Measurements from ENCODE around the gene WRNIP1. TPM values are rescaled to one million over a fixed set of nuclear protein-coding genes. Genes with fewer than 3 reads are reported as not detected.
A peak's percentile ranks its signal among the peaks of the same experiment; 100 is the strongest.

Gene WRNIP1
- total RNA-seq, 8 experiments from 2014 or later, result 37.7 to 61.2 (median 42.9) TPM

GRCh38 chr6:2732503-2733089 is 32.6 kb upstream of the WRNIP1 start:
- Histone ChIP-seq H3K4me1 (replicated peaks in 1 of 2) (peaks cover 9 to 20% of the 10 kb centered on the region in 2 donors), H3K4me3 (no peak overlapping the region), H3K27ac (no peak overlapping the region)
- no peak for ATAC-seq (replicated peaks in 6 of 8)
- in situ Hi-C loops (cut with MboI; ENCODE audit: low pct_unique_long_range_greater_than_20kb in 2 of 9, low sequenced_read_pairs in 9 of 9, unreplicated experiment in 9 of 9), result no loop called here
- WGBS, 10 experiments, result 0 to 85% (median 54%) methylated on average over 1 to 5 of the region's 5 CpGs

DNA sequence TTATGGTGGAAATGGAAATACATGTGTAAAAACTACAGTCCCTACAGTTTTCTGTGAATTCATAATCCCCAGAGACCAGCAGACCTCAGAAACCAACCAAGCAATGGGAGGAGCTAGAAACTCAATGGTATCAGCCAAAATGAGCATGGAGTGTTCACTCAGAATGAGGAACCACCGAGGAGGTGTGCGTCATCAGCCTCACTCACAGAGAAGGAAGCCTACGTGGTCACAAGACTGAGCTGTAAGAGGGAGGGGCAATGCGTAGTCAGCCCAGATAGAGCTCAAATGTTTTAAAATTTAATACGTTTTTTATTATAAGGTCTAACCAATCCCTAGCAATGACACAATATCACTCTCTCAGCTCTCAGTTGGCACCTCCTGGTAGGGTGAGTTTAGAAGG is 31.9 kb upstream of the WRNIP1 start:
- in situ Hi-C loops (cut with MboI; ENCODE audit: low pct_unique_long_range_greater_than_20kb in 2 of 9, low sequenced_read_pairs in 9 of 9, unreplicated experiment in 9 of 9), result no loop called here
- 80 to 100% (median 94%) methylated on average over 1 to 5 of the region's 5 CpGs; no CpG with 5 or more reads in 2 of the 10 experiments for WGBS, 10 experiments
- Histone ChIP-seq H3K27ac (no peak overlapping the region), H3K4me1 (replicated peaks in 1 of 2) (peaks cover 9 to 20% of the 10 kb centered on the region in 2 donors), H3K4me3 (no peak overlapping the region)
- ATAC-seq (replicated peaks in 6 of 8), result no peak

DNA sequence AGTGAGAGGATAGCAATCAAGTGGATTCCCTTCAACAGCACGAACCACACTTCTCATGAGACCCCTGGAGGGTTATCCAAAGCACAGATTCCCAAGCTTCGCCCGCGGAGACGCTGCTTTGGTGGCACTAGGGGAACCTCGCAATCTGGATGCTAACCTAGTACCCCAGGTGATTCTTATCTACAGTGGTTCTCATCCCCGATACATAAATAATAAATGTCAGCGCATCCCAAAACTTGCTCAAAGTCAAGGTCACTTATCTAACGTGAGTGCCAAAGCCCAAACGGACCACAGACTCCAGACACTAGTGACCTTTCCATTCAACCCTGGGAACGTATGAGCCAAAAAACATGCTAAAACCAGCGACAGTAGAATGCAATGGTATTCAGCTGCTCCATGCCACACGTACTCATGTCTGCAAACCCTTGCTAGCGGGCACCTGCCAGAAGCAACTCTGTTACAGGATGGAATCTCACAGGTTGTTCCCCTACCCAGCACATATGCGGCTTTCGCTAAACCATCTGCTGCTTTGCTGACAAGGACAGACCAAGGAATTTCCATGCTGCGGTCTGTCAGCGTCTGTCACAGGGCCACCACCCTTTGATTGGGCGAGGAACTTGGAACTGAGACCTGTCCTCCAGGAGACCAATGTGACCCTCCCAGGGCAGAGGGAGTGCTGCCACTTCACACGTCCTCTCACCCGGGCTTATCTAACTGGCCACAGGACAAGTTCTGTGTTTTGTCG is 31.3 kb upstream of the WRNIP1 start:
- H3K27ac ChIP-seq, result no peak overlapping the region
- peaks cover 9 to 20% of the 10 kb centered on the region in 2 donors for H3K4me1 ChIP-seq (replicated peaks in 1 of 2)
- peak in 3 of 8 experiments; percentile 7 to 12 (median 8) for ATAC-seq (replicated peaks in 6 of 8)
- in situ Hi-C loops (cut with MboI; ENCODE audit: low pct_unique_long_range_greater_than_20kb in 2 of 9, low sequenced_read_pairs in 9 of 9, unreplicated experiment in 9 of 9), result no loop called here
- 20 to 93% (median 82%) methylated on average over 1 to 14 of the region's 22 CpGs; no CpG with 5 or more reads in 2 of the 10 experiments for WGBS, 10 experiments
- no peak overlapping the region for H3K4me3 ChIP-seq

- Histone ChIP-seq H3K4me1 (replicated peaks in 1 of 2) (peaks cover 15 to 20% of the 10 kb centered on the region in 2 donors), H3K27ac (no peak overlapping the region), H3K4me3 (no peak overlapping the region)
- in situ Hi-C loops (cut with MboI; ENCODE audit: low pct_unique_long_range_greater_than_20kb in 2 of 9, low sequenced_read_pairs in 9 of 9, unreplicated experiment in 9 of 9), result no loop called here
- 0 to 83% (median 29%) methylated on average over 1 to 2 of the region's 2 CpGs; no CpG with 5 or more reads in 2 of the 10 experiments for WGBS, 10 experiments
- peak; percentile 64 to 93 (median 85) for ATAC-seq (replicated peaks in 6 of 8)
These were observed 30.6 kb upstream of the WRNIP1 start for GRCh38 chr6:2734488-2735166.

DNA sequence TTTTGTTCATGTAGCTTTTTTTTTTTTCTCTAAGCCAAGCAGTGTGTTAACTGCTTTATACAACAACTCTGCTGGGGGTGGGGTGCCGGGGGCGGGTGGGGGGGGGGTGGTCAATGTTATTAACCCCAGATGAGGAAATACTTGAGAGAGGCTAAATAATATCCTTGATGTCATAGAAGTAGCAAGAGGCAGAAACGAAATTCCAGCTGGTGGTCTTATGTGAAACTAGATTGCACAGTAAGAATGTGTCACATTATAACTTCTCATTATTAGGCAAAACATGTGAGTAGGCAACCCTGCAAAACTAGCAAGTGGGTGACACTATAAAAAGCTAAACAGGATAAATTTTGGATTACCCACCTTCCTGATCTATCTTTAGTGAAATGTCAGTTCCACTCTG is 27.3 kb upstream of the WRNIP1 start:
- in situ Hi-C loops (cut with MboI; ENCODE audit: low pct_unique_long_range_greater_than_20kb in 2 of 9, low sequenced_read_pairs in 9 of 9, unreplicated experiment in 9 of 9), result no loop called here

DNA sequence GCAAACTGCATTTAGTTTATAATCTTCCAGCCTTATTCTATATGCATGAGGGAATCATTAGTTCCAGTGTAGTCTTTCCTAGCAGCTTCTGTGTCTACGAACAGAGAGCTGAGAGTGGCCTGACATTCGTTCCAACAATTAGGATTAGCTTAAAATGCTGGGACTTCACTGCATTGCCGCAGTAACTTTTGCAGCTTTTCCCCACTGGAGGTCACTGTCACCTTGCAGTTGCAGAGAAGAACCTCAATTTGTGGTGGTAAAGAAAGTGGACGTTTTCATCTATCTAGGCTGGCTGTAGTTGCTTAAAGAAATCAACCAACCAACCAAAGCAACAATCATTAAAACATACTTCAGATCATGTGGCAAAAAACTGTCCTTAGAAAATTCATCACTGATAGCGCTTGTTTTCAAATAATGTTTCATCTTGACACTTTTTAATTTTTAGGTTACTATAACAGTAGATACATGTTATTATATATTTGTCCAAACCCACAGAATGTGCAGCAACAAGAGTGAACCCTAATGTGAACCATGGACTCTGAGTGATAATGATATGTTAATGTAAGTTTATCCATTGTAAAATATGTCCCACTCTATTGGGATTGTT is 26.7 kb upstream of the WRNIP1 start:
- Histone ChIP-seq H3K4me3 (no peak overlapping the region), H3K27ac (no peak overlapping the region), H3K4me1 (replicated peaks in 1 of 2) (peaks cover 3 to 13% of the 10 kb centered on the region in 2 donors)
- peak; percentile 16 to 76 (median 61) for ATAC-seq (replicated peaks in 6 of 8)
- 23 to 70% (median 34%) methylated on average over 2 to 5 of the region's 5 CpGs for WGBS, 10 experiments
- in situ Hi-C loops (cut with MboI; ENCODE audit: low pct_unique_long_range_greater_than_20kb in 2 of 9, low sequenced_read_pairs in 9 of 9, unreplicated experiment in 9 of 9), result no loop called here

More for the DNA sequence above, 27.3 kb upstream of the WRNIP1 start:
- Histone ChIP-seq H3K4me3 (no peak overlapping the region), H3K27ac (no peak overlapping the region), H3K4me1 (replicated peaks in 1 of 2) (peaks cover 3 to 13% of the 10 kb centered on the region in 2 donors)
- no peak for ATAC-seq (replicated peaks in 6 of 8)
- WGBS, 10 experiments, result 0 to 63% (median 50%) methylated on average over 1 of the region's 3 CpGs; no CpG with 5 or more reads in 6 of the 10 experiments

DNA sequence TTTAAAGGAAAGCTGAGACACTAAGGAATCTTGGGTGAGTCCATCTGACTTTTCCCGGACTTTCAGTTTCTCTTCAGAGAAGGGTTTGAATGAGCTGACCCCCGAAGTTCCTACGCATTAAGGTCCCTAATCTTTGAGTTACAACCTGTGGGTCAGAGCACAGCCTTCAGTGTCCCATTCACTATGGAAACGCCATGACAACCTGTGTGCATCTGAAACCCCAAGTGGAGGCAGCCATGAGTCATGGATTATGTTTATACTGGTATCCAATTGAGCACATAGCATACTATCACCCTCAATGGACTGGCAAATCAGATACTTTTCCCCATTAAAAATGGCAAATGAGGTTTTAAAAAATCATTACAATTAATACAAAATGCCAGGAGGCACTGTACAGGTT is 25.9 kb upstream of the WRNIP1 start:
- 52 to 100% (median 78%) methylated on average over 1 to 4 of the region's 4 CpGs; no CpG with 5 or more reads in 2 of the 10 experiments for WGBS, 10 experiments
- in situ Hi-C loops (cut with MboI; ENCODE audit: low pct_unique_long_range_greater_than_20kb in 2 of 9, low sequenced_read_pairs in 9 of 9, unreplicated experiment in 9 of 9), result no loop called here
- peaks cover 7 to 13% of the 10 kb centered on the region in 2 donors for H3K4me1 ChIP-seq (replicated peaks in 1 of 2)
- no peak overlapping the region for H3K4me3 ChIP-seq
- ATAC-seq (replicated peaks in 6 of 8), result peak in 5 of 8 experiments; percentile 9 to 76 (median 58)
- H3K27ac ChIP-seq, result no peak overlapping the region

GRCh38 chr6:2740581-2740980 is 24.6 kb upstream of the WRNIP1 start:
- ATAC-seq (replicated peaks in 6 of 8), result no peak
- H3K27ac ChIP-seq, result no peak overlapping the region
- H3K4me3 ChIP-seq, result no peak overlapping the region
- in situ Hi-C loops (cut with MboI; ENCODE audit: low pct_unique_long_range_greater_than_20kb in 2 of 9, low sequenced_read_pairs in 9 of 9, unreplicated experiment in 9 of 9), result no loop called here
- 17 to 100% (median 89%) methylated on average over 1 to 5 of the region's 5 CpGs; no CpG with 5 or more reads in 2 of the 10 experiments for WGBS, 10 experiments
- H3K4me1 ChIP-seq (replicated peaks in 1 of 2), result peaks cover 4 to 9% of the 10 kb centered on the region in 2 donors

GRCh38 chr6:2741756-2742155 is 23.4 kb upstream of the WRNIP1 start:
- Histone ChIP-seq H3K4me3 (no peak overlapping the region), H3K4me1 (replicated peaks in 1 of 2) (peaks cover 4 to 9% of the 10 kb centered on the region in 2 donors), H3K27ac (no peak overlapping the region)
- in situ Hi-C loops (cut with MboI; ENCODE audit: low pct_unique_long_range_greater_than_20kb in 2 of 9, low sequenced_read_pairs in 9 of 9, unreplicated experiment in 9 of 9), result no loop called here
- WGBS, 10 experiments, result 80 to 100% (median 100%) methylated on average over 1 to 2 of the region's 2 CpGs; no CpG with 5 or more reads in 2 of the 10 experiments
- no peak for ATAC-seq (replicated peaks in 6 of 8)

DNA sequence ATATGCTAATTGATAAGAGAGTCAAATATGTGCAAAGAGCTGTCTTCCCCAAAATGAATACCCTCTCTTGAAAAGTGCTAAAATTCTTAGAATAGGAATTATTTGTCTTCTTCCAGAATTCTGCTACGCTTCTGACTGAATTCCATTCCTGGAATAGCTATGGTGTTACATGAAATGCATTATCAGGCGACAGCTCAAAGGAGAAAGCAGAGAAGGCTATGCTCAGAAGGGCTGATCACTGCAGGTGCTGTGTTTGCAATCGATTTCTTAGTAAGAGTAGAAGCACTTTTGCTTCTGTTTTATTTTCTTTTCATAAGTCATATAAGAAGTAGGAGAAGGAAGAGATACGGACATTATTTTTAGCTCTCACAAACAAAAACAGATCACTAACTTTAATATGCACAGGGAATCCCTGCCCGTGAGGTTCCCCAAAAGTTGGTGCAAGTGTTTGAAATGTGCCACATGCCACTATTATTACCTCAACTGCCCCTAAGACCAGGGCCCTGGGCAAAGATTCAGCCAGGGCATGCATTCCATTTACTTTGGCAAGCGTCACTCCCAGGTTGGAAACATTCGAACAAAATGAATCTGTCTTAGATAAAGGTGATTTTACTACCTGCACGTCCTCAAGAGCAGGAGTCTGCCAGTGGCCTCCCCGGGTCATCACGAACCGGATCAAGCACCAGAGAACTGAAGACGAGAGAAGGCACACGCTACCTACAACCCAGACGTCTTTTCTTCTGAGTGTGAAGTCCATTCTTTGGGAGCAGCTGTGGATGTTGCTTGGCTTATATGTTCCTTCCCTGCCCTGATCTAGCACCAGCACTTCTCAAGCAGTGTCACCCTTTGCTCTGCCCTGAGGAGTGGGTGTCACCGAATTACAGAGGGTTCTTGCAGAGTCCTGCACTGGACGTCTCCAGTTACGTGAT is 21.6 kb upstream of the WRNIP1 start:
- peak in 2 of 8 experiments; percentile 11 to 17 for ATAC-seq (replicated peaks in 6 of 8)
- peaks cover 4 to 9% of the 10 kb centered on the region in 2 donors for H3K4me1 ChIP-seq (replicated peaks in 1 of 2)
- H3K27ac ChIP-seq, result no peak overlapping the region
- in situ Hi-C loops (cut with MboI; ENCODE audit: low pct_unique_long_range_greater_than_20kb in 2 of 9, low sequenced_read_pairs in 9 of 9, unreplicated experiment in 9 of 9), result no loop called here
- no peak overlapping the region for H3K4me3 ChIP-seq
- 45 to 94% (median 77%) methylated on average over 1 to 15 of the region's 17 CpGs for WGBS, 10 experiments

DNA sequence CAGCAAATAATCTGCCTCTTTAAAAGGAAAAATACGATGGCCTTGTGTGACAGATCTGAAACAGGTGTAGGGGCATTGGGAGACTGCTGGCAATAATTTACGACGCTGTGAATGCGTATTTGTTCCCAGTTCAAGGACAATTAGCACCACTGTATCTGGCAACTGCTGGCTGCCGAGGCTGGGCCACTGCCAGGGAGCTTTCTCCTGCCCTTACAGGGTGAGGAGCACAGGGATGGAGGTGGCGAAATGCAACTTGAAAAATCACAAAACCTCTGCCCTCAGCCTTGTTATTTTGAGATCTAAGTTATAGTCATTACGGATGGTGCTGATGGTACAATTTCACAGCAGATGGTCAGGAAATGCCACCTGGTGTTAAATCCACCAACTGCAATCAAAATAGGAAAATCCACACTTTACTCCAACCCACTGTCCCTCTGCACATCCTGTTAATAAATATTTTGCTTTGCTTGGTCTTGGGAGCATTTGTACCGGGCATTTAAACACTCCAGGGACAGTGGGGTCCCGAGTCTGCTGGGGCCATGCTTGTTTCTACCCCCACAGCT is 20.9 kb upstream of the WRNIP1 start:
- Histone ChIP-seq H3K4me1 (replicated peaks in 1 of 2) (peaks cover 4 to 6% of the 10 kb centered on the region in 2 donors), H3K27ac (no peak overlapping the region), H3K4me3 (no peak overlapping the region)
- ATAC-seq (replicated peaks in 6 of 8), result peak in 5 of 8 experiments; percentile 21 to 55 (median 32)
- in situ Hi-C loops (cut with MboI; ENCODE audit: low pct_unique_long_range_greater_than_20kb in 2 of 9, low sequenced_read_pairs in 9 of 9, unreplicated experiment in 9 of 9), result no loop called here
- WGBS, 10 experiments, result 47 to 100% (median 77%) methylated on average over 1 to 6 of the region's 9 CpGs

GRCh38 chr6:2744778-2745177 is 20.4 kb upstream of the WRNIP1 start:
- in situ Hi-C loops (cut with MboI; ENCODE audit: low pct_unique_long_range_greater_than_20kb in 2 of 9, low sequenced_read_pairs in 9 of 9, unreplicated experiment in 9 of 9), result no loop called here
- ATAC-seq (replicated peaks in 6 of 8), result peak in 1 of 8 experiments; percentile 54
- 52 to 100% (median 92%) methylated on average over 1 to 8 of the region's 8 CpGs; no CpG with 5 or more reads in 1 of the 10 experiments for WGBS, 10 experiments
- H3K4me3 ChIP-seq, result no peak overlapping the region
- H3K4me1 ChIP-seq (replicated peaks in 1 of 2), result peaks cover 6 to 7% of the 10 kb centered on the region in 2 donors
- H3K27ac ChIP-seq, result no peak overlapping the region
